ENCODE results near the gene REG3A. TPM values are rescaled to one million over a fixed set of nuclear protein-coding genes. Genes with fewer than 3 reads are reported as not detected.

REG3A gene
- total RNA-seq, 1 experiment from 2014 or later: not detected

DNA sequence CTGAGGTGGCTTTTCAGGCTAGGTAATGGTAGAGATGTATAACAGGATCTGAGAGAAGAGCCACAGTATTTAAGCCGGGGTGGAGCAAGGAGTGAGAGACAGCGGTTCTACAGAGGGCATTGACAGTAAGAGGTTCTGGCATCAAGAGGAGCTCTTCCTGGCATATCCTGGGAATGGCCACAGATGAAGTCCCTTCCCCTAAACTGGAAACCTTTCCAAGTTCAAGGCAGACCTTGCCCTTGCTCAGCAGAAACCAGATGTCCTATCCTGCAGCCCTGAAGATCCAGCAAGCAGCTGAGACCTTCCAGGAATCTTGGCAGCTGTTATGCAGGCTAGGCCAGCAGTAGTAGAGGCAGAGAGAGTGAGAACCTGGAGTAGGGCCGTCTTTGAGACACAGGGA is 21.2 kb downstream of the REG3A start:
- Histone ChIP-seq H3K23ac (ENCODE audit: insufficient read length, low read depth, low read length) (no peak overlapping the region), H2BK12ac (ENCODE audit: insufficient read length, low read depth, low read length) (no peak overlapping the region), H4K5ac (ENCODE audit: insufficient read length, low read depth, low read length) (no peak overlapping the region), H4K91ac (ENCODE audit: insufficient read length, low read depth, low read length) (no peak overlapping the region), H3K27me3 (ENCODE audit: insufficient read depth, low read length) (no peaks in the 10 kb centered on the region), H4K8ac (replicated peaks; ENCODE audit: insufficient read length, low read depth, low read length) (no peak overlapping the region), H4K20me1 (ENCODE audit: control insufficient read depth, insufficient read depth, insufficient read length) (no peaks in the 10 kb centered on the region), H3K4me1 (ENCODE audit: insufficient read depth, low read length) (no peaks in the 10 kb centered on the region), H3K9me3 (ENCODE audit: control insufficient read depth, low read depth, low read length) (no peaks in the 10 kb centered on the region), H2BK15ac (ENCODE audit: low read depth, low read length) (no peak overlapping the region), H3K56ac (ENCODE audit: insufficient read length, low read depth, low read length) (no peak overlapping the region), H3K4ac (ENCODE audit: low read depth, low read length) (no peak overlapping the region), H3K23me2 (ENCODE audit: insufficient read length, low read depth, low read length, poor library complexity, severe bottlenecking) (no peaks in the 10 kb centered on the region), H2BK5ac (ENCODE audit: insufficient read length, low read length) (no peak overlapping the region), H3K14ac (ENCODE audit: insufficient read depth, low read length) (no peak overlapping the region), H3K18ac (ENCODE audit: insufficient read length, low read depth, low read length) (no peak overlapping the region), H2AK5ac (ENCODE audit: insufficient read length, low read length) (no peak overlapping the region), H3T11ph (ENCODE audit: low read length) (no peak overlapping the region), H3K9ac (ENCODE audit: extremely low read depth, insufficient read length, low read length) (no peak overlapping the region), H2AFZ (ENCODE audit: low read length) (no peak overlapping the region), H3K79me2 (ENCODE audit: insufficient read depth, low read length) (no peaks in the 10 kb centered on the region), H2BK120ac (ENCODE audit: low read depth, low read length, poor library complexity, severe bottlenecking) (no peak overlapping the region), H3K27ac (ENCODE audit: insufficient read length, low read depth, low read length) (no peak overlapping the region), H3K4me2 (ENCODE audit: insufficient read depth, insufficient read length, low read length) (no peak overlapping the region), H2BK20ac (ENCODE audit: low read depth, low read length, poor library complexity, severe bottlenecking) (no peak overlapping the region), H3K79me1 (ENCODE audit: insufficient read depth, low read depth, low read length, poor library complexity, severe bottlenecking) (no peaks in the 10 kb centered on the region)
- Mint-ChIP-seq H3K36me3 (ENCODE audit: insufficient read depth in 1 of 3, low read depth in 3 of 3) (no peaks in the 10 kb centered on the region), H3K27me3 (ENCODE audit: low read depth) (no peaks in the 10 kb centered on the region; the same call in 1 of the 2 replicates), H3K9me3 (no peaks in the 10 kb centered on the region; a peak in 1 of 5 replicates), H3K27ac (no peak overlapping the region; a peak in 1 of 7 replicates), H3K4me1 (no peaks in the 10 kb centered on the region), H3K4me3 (no peak overlapping the region)
- TF ChIP-seq, protein P1, sequence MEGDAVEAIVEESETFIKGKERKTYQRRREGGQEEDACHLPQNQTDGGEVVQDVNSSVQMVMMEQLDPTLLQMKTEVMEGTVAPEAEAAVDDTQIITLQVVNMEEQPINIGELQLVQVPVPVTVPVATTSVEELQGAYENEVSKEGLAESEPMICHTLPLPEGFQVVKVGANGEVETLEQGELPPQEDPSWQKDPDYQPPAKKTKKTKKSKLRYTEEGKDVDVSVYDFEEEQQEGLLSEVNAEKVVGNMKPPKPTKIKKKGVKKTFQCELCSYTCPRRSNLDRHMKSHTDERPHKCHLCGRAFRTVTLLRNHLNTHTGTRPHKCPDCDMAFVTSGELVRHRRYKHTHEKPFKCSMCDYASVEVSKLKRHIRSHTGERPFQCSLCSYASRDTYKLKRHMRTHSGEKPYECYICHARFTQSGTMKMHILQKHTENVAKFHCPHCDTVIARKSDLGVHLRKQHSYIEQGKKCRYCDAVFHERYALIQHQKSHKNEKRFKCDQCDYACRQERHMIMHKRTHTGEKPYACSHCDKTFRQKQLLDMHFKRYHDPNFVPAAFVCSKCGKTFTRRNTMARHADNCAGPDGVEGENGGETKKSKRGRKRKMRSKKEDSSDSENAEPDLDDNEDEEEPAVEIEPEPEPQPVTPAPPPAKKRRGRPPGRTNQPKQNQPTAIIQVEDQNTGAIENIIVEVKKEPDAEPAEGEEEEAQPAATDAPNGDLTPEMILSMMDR (conservative IDR thresholded peaks at IDR 0.05): no peak
- no CpG with 5 or more reads among the region's 3 CpGs for WGBS (ENCODE audit: extremely low coverage, insufficient read length, low lambda C conversion rate)
- DNase-seq: no peak

Data from H9 (cell line).